Natural killer cell (primary cell): ENCODE results near the gene CATSPERD. TPM values are rescaled to one million over a fixed set of nuclear protein-coding genes. Genes with fewer than 3 reads are reported as not detected.

Experiments used
- ATAC-seq, 3 donors: fragments of 150-1000 bp in 2 of 3; fragments of 200-7000 bp in 1 of 3; cut with Tn5 transposase; 1 replicate in 1 of 3; 2 replicates in 2 of 3; pipeline ENCODE4 v1.10.0; 2021; ENCODE audit warnings: mild to moderate bottlenecking in 2 of 3, moderate library complexity in 2 of 3
- DNase-seq, 2 donors: peaks; one replicate each; pipeline versions ENCODE4 v3.0.0 to v3.0.0-alpha.2; 2013 to 2021; ENCODE audit warnings: mixed read lengths in 1 of 2
- H3K27ac ChIP-seq: one replicate; pipeline ENCODE4 v1.5.1; 2013; ENCODE audit warnings: mild to moderate bottlenecking, low read length
- H3K27me3 ChIP-seq: one replicate; pipeline ENCODE4 v1.6.1; 2013; ENCODE audit warnings: low read length; ENCODE audit not compliant: control insufficient read depth, insufficient read depth
- H3K36me3 ChIP-seq: one replicate; pipeline ENCODE4 v1.6.1; 2013; ENCODE audit warnings: low read length; ENCODE audit not compliant: control insufficient read depth, insufficient read depth
- H3K4me1 ChIP-seq: one replicate; pipeline ENCODE4 v1.6.1; 2013; ENCODE audit warnings: low read length; ENCODE audit not compliant: control insufficient read depth, insufficient read depth
- H3K4me3 ChIP-seq: one replicate; pipeline ENCODE4 v1.5.1; 2013; ENCODE audit warnings: low read length
- H3K9me3 ChIP-seq: one replicate; pipeline ENCODE4 v1.6.1; 2013; ENCODE audit warnings: low read length; ENCODE audit not compliant: control insufficient read depth, insufficient read depth
- H3K27ac Mint-ChIP-seq, 2 donors: one replicate each; pipeline ENCODE4 v1.8.0; 2022; ENCODE audit warnings: mild to moderate bottlenecking in 2 of 2, mixed read lengths in 2 of 2, moderate library complexity in 1 of 2
- H3K27me3 Mint-ChIP-seq, 2 donors: one replicate each; pipeline ENCODE4 v1.8.0; 2022; ENCODE audit warnings: low read depth in 2 of 2, mixed read lengths in 2 of 2
- H3K36me3 Mint-ChIP-seq: one replicate; pipeline ENCODE4 v1.8.0; 2022; ENCODE audit warnings: mixed read lengths
- H3K4me1 Mint-ChIP-seq, 2 donors: one replicate each; pipeline ENCODE4 v1.8.0; 2022; ENCODE audit warnings: mixed read lengths in 2 of 2
- H3K4me3 Mint-ChIP-seq: one replicate; pipeline ENCODE4 v1.8.0; 2022; ENCODE audit warnings: mild to moderate bottlenecking, moderate library complexity, mixed read lengths
- H3K9me3 Mint-ChIP-seq, 2 donors: one replicate each; pipeline ENCODE4 v1.8.0; 2022; ENCODE audit warnings: mixed read lengths in 2 of 2
- WGBS: methylation state at CpG from one replicate; pipeline ENCODE4 v1.1.7; 2013; ENCODE audit warnings: missing lambda C conversion rate; ENCODE audit not compliant: insufficient coverage; 5-methylcytosine and 5-hydroxymethylcytosine counted together
- intact Hi-C: fragments of 100-400 bp; cut with micrococcal nuclease; formaldehyde crosslinking; loops from one replicate; pipeline ENCODE4 v1.14.2; 2022
- total RNA-seq, 4 donors: library from RNA; stranded (reverse); fragments of 120-200 nt in 1 of 4; gene quantifications; one replicate each; pipeline versions ENCODE4 v1.2.3 to v1.2.4, GENCODE V29; 2013 to 2022
- TF ChIP-seq, protein P1 (sequence below): fragments of 200-600 bp; IDR thresholded peaks from one replicate; pipeline ENCODE4 v1.8.0; 2022; ENCODE audit warnings: antibody characterized with exemption

The CATSPERD gene
- total RNA-seq, 3 donors from 2014 or later (not counting 1 experiment from before 2014, with no cell fraction given) = not detected

DNA sequence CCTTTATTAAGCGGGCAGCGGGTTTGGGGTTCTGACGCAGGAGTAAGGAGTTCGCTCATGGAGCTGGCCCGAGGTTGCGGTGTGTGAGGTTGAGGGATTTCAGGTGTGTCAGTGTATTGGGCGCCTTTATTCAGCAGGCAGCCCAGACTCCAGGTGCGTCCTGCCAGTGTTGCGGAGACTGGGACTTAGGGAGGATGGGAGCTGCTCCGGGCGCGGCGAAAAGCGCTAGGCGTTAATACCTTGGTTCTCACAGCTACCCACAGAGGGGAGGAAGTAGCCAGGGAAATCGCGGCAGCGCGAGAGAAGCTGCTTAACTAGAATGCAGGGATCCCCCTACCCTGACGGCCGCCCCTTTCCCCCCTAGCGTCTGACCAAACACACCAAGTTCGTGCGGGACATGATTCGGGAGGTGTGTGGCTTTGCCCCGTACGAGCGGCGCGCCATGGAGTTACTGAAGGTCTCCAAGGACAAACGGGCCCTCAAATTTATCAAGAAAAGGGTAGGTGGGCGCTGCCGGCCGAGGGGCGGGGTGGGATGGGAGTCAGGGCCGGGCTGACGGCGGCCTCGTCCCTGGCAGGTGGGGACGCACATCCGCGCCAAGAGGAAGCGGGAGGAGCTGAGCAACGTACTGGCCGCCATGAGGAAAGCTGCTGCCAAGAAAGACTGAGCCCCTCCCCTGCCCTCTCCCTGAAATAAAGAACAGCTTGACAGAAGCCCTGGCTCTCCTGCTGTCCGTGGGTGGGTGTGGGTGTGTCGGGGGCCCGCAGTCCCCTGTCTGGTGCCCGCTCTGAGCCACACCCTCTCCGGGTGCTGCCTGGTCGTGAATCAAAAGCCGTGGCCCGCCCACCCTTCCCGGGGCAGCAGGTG lies 29.2 kb upstream of the CATSPERD start:
- intact Hi-C loops = loop anchor here (1.0 kb wide), 2 partner anchors 11 to 29 kb away; partner anchors contain the start of genes CATSPERD, LONP1 and MICOS13
- Histone ChIP-seq H3K27me3 (no peaks in the 10 kb centered on the region), H3K4me1 (peaks cover 36% of the 10 kb centered on the region), H3K36me3 (peaks cover 41% of the 10 kb centered on the region), H3K9me3 (no peaks in the 10 kb centered on the region), H3K27ac (peak overlapping the region; percentile 83), H3K4me3 (peak overlapping the region; percentile 91)
- H3K4me1 Mint-ChIP-seq = peaks cover 13 to 43% of the 10 kb centered on the region in 2 donors
- H3K36me3 Mint-ChIP-seq = no peaks in the 10 kb centered on the region
- TF ChIP-seq, protein P1, sequence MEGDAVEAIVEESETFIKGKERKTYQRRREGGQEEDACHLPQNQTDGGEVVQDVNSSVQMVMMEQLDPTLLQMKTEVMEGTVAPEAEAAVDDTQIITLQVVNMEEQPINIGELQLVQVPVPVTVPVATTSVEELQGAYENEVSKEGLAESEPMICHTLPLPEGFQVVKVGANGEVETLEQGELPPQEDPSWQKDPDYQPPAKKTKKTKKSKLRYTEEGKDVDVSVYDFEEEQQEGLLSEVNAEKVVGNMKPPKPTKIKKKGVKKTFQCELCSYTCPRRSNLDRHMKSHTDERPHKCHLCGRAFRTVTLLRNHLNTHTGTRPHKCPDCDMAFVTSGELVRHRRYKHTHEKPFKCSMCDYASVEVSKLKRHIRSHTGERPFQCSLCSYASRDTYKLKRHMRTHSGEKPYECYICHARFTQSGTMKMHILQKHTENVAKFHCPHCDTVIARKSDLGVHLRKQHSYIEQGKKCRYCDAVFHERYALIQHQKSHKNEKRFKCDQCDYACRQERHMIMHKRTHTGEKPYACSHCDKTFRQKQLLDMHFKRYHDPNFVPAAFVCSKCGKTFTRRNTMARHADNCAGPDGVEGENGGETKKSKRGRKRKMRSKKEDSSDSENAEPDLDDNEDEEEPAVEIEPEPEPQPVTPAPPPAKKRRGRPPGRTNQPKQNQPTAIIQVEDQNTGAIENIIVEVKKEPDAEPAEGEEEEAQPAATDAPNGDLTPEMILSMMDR = no peak
- peak in 1 of 2 donors; percentile 61 for DNase-seq
- H3K27ac Mint-ChIP-seq = peak overlapping the region; percentile 90 to 97
- no peak for ATAC-seq
- H3K9me3 Mint-ChIP-seq = no peaks in the 10 kb centered on the region
- H3K4me3 Mint-ChIP-seq = peak overlapping the region; percentile 94
- no peaks in the 10 kb centered on the region for H3K27me3 Mint-ChIP-seq
- WGBS = 10% methylated on average over 54 of the region's 54 CpGs

DNA sequence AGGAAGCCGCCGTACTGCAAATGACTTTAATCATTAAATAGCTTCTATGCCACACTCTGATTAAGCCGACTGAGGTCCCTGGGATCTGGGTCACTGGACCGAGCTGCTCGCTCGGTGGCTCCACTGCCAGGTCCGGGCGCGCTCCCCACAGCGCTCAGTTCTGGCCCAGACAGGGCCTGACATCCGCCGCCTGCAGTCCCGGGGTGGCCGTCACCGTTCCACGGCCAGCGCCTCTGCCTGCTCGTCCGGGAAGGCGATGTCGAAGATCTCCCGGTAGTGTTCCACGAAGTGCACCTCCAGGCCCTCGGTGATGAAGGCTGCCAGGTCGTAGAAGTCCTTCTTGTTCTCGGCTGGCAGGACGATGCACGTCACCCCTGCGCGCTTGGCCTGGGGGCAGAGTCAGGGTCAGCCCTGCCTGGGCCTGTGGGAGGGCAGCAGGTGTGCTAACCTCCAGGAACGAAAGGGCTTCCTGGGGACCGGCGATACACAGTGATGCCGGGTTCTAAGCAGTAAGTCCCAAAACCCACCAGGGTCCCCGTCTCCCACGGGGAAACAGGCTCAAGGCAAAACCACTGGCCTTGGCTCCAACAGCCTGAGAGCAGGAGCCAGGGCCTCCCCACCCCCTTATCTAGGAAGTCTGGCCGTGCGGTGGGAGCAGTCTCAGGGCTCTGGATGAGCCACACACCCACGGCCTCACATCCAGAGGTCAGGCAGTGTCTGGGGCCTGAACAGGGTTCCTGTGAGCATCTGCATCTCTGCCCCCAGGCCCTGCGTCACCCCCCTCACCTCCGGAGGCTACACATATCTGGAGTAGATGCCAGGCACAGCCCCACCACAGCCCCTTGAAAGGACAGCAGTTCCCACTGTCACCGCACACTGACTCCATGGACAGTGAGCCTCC lies 28.4 kb upstream of the CATSPERD start:
- TF ChIP-seq, protein P1 = no peak
- 82% methylated on average over 42 of the region's 42 CpGs for WGBS
- Mint-ChIP-seq H3K4me1 (peaks cover 13 to 37% of the 10 kb centered on the region in 2 donors), H3K36me3 (no peaks in the 10 kb centered on the region), H3K9me3 (no peaks in the 10 kb centered on the region), H3K27ac (peak overlapping the region in 1 of 2 donors; percentile 74), H3K27me3 (no peaks in the 10 kb centered on the region), H3K4me3 (no peak overlapping the region)
- H3K9me3 ChIP-seq = no peaks in the 10 kb centered on the region
- intact Hi-C loops = no loop called here
- no peak overlapping the region for H3K4me3 ChIP-seq
- peaks cover 46% of the 10 kb centered on the region for H3K36me3 ChIP-seq
- ATAC-seq = no peak
- H3K27ac ChIP-seq = no peak overlapping the region
- H3K4me1 ChIP-seq = peaks cover 30% of the 10 kb centered on the region
- H3K27me3 ChIP-seq = no peaks in the 10 kb centered on the region
- DNase-seq = no peak

GRCh38 chr19:5692723-5693194 lies 27.7 kb upstream of the CATSPERD start:
- Mint-ChIP-seq H3K4me1 (peaks cover 13 to 37% of the 10 kb centered on the region in 2 donors), H3K4me3 (no peak overlapping the region), H3K27me3 (no peaks in the 10 kb centered on the region), H3K36me3 (no peaks in the 10 kb centered on the region), H3K9me3 (no peaks in the 10 kb centered on the region), H3K27ac (peak overlapping the region in 1 of 2 donors; percentile 74)
- Histone ChIP-seq H3K4me1 (peaks cover 24% of the 10 kb centered on the region), H3K4me3 (no peak overlapping the region), H3K27me3 (no peaks in the 10 kb centered on the region), H3K9me3 (no peaks in the 10 kb centered on the region), H3K36me3 (peaks cover 46% of the 10 kb centered on the region), H3K27ac (no peak overlapping the region)
- TF ChIP-seq, protein P1 = no peak
- no peak for DNase-seq
- no peak for ATAC-seq
- WGBS = 86% methylated on average over 7 of the region's 7 CpGs
- intact Hi-C loops = no loop called here
